H1 (cell line): ENCODE data around the gene PDHX.

Experiments used
- ATF2 ChIP-seq: IDR thresholded peaks from 2 replicates; pipeline ENCODE4 v1.6.1; 2012; ENCODE audit warnings: low read length, inconsistent platforms
- EZH2 ChIP-seq: fragments of 200-600 bp; sonication (generic); IDR thresholded peaks from 2 replicates; pipeline ENCODE4 v1.7.1; 2012; ENCODE audit warnings: low read depth, mild to moderate bottlenecking, moderate library complexity, low read length, inconsistent platforms; ENCODE audit not compliant: severe bottlenecking
- TF ChIP-seq, protein P1 (sequence below), 3 experiments: IDR thresholded peaks; 1 replicate in 2 of 3; 2 replicates in 1 of 3; pipeline versions ENCODE4 v1.5.1 to v1.6.1; 2011; ENCODE audit warnings: low read length in 3 of 3, mild to moderate bottlenecking in 3 of 3, inconsistent platforms in 2 of 3, low read depth in 1 of 3, moderate library complexity in 1 of 3; ENCODE audit not compliant: insufficient read depth in 1 of 3; ENCODE audit errors: control extremely low read depth in 1 of 3

GRCh38 chr11:35007277-35007676, 90.9 kb downstream of the PDHX start:
- TF ChIP-seq ATF2 (no peak), EZH2 (no peak)
- TF ChIP-seq, protein P1, sequence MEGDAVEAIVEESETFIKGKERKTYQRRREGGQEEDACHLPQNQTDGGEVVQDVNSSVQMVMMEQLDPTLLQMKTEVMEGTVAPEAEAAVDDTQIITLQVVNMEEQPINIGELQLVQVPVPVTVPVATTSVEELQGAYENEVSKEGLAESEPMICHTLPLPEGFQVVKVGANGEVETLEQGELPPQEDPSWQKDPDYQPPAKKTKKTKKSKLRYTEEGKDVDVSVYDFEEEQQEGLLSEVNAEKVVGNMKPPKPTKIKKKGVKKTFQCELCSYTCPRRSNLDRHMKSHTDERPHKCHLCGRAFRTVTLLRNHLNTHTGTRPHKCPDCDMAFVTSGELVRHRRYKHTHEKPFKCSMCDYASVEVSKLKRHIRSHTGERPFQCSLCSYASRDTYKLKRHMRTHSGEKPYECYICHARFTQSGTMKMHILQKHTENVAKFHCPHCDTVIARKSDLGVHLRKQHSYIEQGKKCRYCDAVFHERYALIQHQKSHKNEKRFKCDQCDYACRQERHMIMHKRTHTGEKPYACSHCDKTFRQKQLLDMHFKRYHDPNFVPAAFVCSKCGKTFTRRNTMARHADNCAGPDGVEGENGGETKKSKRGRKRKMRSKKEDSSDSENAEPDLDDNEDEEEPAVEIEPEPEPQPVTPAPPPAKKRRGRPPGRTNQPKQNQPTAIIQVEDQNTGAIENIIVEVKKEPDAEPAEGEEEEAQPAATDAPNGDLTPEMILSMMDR (IDR thresholded peaks at IDR 0.05; ENCODE audit: control extremely low read depth in 1 of 3, insufficient read depth in 1 of 3, low read depth in 1 of 3, low read length in 3 of 3), result no peak
